Upper lobe of left lung (tissue), 4 donors: ENCODE data around the gene NAV1.

Source experiments
- EP300 ChIP-seq, 4 donors: sonication (generic); formaldehyde crosslinking; IDR thresholded peaks; one replicate each; pipeline ENCODE4 v1.5.1; 2017; ENCODE audit warnings: antibody characterized with exemption in 4 of 4, control low read depth in 2 of 4
- TF ChIP-seq, protein P1 (sequence below), 6 experiments: fragments of 450-650 bp in 4 of 6; fragments of 200-600 bp in 2 of 6; sonication (generic) in 2 of 6; IDR thresholded peaks; one replicate each; pipeline ENCODE4 v1.5.1; 2016 to 2019; ENCODE audit warnings: antibody characterized with exemption in 6 of 6

DNA sequence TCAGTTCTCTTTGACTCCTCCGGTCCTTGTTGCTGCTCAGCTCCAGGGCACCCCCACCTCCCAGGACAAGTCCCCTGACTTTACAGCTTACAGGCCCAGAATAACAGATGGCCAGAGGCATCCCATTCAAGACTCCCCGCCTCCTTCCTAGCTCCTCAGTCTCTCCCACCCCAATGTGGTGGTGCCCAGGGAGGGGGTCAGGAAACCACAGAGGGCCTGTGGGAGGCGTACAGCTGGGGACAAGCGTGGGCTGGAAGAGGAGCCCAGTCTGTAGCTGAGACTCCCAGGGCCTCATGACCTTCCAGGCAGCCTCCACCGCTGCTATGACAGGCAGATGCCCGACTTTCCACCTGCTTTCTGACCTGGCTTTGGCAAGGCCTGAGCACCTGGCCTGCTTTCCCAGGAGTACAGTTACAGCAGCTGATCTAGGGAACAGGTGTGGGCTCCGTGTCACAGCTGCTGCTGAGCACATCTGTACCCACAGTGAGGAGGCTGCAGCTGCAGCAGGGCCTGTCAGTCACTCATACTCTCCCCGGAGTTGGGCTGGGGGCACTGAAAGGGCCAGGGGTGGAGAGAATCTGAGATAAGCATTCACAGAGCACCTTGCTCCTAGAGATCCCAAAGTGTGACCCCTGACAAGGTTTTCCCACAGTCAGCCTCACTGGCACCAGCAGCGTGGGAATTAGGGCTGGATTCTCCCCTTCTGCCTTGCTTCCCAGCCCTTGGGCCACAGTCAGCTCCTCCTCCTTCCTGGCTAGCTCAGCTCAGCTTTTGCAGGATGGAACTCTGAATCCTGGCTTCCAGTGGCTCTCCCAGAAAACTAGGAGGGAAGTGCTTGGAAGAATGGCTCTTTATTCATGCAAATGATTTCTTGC, 7.1 kb upstream of the NAV1 start:
- TF ChIP-seq, protein P1, sequence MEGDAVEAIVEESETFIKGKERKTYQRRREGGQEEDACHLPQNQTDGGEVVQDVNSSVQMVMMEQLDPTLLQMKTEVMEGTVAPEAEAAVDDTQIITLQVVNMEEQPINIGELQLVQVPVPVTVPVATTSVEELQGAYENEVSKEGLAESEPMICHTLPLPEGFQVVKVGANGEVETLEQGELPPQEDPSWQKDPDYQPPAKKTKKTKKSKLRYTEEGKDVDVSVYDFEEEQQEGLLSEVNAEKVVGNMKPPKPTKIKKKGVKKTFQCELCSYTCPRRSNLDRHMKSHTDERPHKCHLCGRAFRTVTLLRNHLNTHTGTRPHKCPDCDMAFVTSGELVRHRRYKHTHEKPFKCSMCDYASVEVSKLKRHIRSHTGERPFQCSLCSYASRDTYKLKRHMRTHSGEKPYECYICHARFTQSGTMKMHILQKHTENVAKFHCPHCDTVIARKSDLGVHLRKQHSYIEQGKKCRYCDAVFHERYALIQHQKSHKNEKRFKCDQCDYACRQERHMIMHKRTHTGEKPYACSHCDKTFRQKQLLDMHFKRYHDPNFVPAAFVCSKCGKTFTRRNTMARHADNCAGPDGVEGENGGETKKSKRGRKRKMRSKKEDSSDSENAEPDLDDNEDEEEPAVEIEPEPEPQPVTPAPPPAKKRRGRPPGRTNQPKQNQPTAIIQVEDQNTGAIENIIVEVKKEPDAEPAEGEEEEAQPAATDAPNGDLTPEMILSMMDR (IDR thresholded peaks at IDR 0.05) = no peak
- TF ChIP-seq EP300 (IDR thresholded peaks at IDR 0.05) = no peak
